Astrocyte of the spinal cord (primary cell): ENCODE measurements around the gene CHCHD6.

Source experiments
- DNase-seq: peaks from one replicate; pipeline ENCODE4 v3.0.0; 2011; ENCODE audit warnings: low read depth, low spot score
- H3K4me3 ChIP-seq: 2 replicates; pipeline ENCODE4 v1.5.1; 2011; ENCODE audit warnings: low read depth, mild to moderate bottlenecking, low read length, moderate library complexity
- CTCF ChIP-seq: IDR thresholded peaks from 2 replicates; pipeline ENCODE4 v1.5.1; 2012; ENCODE audit warnings: low read depth, mild to moderate bottlenecking, low read length, inconsistent platforms
- in situ Hi-C: cut with HindIII; loops from 2 replicates; pipeline ENCODE4 v1.10.0; 2017; ENCODE audit warnings: low sequenced_read_pairs

The CHCHD6 gene

GRCh38 chr3:126907557-126907956, 203.5 kb downstream of the CHCHD6 start:
- DNase-seq = no peak
- no peak for TF ChIP-seq CTCF
- in situ Hi-C loops = no loop called here

DNA sequence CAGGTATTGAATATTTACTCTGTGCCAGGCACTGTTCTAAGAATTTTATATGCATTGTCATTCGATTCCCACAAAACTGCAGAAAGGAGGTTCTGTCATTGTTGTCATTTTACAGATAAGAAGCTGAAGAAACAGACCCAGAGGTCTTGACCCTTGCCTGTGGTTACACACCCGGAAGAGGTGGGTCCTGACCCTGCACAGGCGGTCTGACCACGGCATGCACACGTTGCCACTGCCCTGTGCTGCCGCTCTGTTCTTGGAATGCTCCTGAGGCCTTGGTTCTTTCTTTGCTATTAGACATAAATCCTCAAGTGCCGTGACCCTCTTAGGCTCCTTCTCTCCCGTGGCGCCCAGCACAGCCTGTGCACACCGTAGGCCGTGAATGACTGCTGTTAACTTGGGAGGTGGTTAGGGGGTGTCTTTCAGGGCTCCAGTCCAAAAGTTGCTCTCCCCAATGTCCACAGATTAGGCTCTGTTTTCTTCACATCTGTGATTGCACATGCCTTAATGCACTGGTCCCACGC, 204.8 kb downstream of the CHCHD6 start:
- DNase-seq = no peak
- no peak for TF ChIP-seq CTCF
- in situ Hi-C loops = no loop called here
- no peak overlapping the region for H3K4me3 ChIP-seq

More at GRCh38 chr3:126907557-126907956, 203.5 kb downstream of the CHCHD6 start:
- no peak overlapping the region for H3K4me3 ChIP-seq

DNA sequence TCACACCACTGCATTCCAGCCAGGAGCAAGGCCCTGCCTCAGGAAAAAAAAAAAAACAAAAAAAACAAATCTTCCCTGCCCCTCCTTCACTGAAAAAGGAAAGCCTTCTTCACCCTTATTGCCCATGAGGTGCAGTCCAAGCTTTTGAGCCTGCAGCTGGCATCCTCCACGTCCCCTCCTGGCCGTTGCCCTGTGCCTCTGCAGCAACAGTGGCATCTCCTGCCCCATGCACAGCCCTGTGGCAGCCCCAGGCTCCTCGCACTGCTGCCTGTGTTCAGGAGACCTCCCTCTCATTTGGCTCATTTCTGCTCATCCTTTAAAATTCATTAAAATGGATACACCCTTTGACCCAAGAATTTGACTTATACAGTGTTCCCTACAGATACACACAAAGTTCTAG, 206.2 kb downstream of the CHCHD6 start:
- no peak for TF ChIP-seq CTCF
- in situ Hi-C loops = no loop called here
- no peak overlapping the region for H3K4me3 ChIP-seq
- no peak for DNase-seq

DNA sequence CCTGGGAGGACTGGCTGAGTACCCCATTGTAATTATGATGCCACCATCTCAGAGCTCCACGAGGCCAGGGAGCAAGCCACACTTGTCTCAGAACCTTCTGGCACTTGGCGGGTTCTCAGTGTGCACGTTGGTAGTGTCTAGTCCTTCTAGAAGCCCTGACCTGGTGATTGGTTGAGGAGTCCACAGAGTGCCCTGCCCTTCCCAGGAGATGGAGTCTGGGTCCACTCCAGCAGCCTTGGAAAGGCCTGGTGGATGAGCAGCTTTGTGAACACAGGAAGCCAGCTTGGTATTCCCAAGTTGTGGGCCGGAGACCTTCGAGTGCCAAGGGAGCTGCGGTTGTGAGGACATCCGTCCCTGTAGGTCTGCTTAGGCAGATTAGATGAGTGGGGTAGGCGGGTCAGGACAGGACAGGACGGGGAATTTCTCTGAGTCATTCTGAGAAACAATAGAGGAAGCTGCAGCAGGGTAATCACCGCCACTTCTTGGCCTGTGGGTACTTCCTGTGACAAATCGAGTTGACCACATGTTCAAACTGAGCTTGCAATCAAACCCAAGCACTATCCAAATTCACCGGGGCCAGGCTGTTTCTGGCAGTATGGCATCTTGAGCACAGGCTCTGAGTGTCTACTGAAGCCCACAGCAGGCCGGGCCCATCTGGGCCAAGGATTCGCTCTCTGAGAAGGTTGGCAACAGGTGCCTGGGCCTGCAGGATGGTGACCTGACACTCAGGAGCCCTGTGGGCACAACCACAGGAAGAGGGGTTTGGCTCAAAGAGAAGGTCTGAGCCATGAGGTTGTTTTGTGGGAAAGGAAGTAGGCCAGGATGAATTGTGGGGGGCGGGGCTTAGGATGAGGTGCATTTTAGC, 207.4 kb downstream of the CHCHD6 start:
- in situ Hi-C loops = no loop called here
- H3K4me3 ChIP-seq = no peak overlapping the region
- no peak for TF ChIP-seq CTCF
- DNase-seq = peak; percentile 92

GRCh38 chr3:126912027-126912422, 208.0 kb downstream of the CHCHD6 start:
- no peak for DNase-seq
- no peak for TF ChIP-seq CTCF
- H3K4me3 ChIP-seq = no peak overlapping the region
- in situ Hi-C loops = no loop called here

DNA sequence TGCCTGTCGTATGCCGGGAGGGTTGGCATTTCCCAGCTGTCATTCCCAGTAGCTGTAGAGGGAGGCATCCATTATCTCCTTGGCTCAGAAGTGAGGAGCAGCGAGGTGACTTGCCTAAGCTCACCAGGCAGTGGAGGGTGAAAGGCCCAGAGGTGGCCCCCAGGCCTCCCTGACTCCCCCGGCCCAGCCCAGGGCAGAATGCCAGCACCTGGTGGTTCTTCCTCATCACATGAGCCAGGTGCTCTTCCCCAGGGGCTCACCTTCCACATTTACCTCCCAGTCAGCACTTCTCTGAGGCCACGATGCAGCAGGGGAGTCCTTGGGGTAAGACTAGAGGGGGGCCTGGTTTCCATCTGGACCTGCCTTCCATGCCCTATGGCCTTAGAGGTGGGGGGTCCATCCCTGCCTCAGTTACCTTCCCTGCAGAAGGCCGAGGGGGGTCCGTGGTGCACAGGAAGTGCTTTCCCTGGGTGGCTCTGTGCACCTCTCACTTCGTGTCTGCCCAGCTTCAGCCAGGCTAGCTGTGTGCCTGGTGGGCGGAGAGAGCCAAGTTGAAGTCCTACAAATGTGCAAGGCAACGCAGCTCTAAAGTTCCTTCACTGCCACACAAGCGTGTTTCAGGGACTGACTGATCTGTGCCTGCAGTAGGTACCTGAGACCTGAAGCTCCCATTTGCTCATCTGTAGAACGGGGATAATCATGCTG, 208.6 kb downstream of the CHCHD6 start:
- no peak overlapping the region for H3K4me3 ChIP-seq
- in situ Hi-C loops = no loop called here
- no peak for TF ChIP-seq CTCF
- DNase-seq = no peak
